OCI-LY7 (cell line): ENCODE data around the gene CCDC88B.

Experiments used
- EZH2phosphoT487 ChIP-seq: fragments of 200-600 bp; sonication (generic); IDR thresholded peaks from 2 replicates; pipeline ENCODE4 v1.6.1; 2018; ENCODE audit warnings: low read depth, borderline replicate concordance, mild to moderate bottlenecking, mixed run types, antibody characterized with exemption, low read length, moderate library complexity, mixed read lengths
- TF ChIP-seq, protein P1 (sequence below): fragments of 200-600 bp; sonication (generic); conservative IDR thresholded peaks from 2 replicates; pipeline ENCODE4 v1.5.1; 2014; ENCODE audit warnings: mild to moderate bottlenecking, antibody characterized with exemption, low read length, moderate library complexity, mixed read lengths

DNA sequence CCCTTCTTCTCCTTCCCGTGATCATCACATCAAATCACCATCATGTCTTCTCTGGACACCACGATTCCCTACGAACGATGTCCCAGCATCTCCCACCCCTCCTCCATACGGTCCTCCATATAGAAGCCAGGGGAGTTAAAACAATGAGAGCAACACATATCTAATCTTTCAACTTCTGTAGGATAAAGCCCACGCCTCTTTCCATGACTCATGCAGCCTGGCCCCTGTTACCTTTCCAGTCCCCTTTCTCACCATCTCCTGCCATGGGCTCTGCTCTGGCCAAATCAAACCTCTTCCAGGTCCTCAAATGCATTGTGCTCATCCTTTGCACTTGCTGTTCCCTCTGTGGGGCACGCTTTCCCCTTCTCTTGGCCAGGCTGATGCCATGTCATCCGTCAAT is 42.6 kb downstream of the CCDC88B start:
- TF ChIP-seq, protein P1, sequence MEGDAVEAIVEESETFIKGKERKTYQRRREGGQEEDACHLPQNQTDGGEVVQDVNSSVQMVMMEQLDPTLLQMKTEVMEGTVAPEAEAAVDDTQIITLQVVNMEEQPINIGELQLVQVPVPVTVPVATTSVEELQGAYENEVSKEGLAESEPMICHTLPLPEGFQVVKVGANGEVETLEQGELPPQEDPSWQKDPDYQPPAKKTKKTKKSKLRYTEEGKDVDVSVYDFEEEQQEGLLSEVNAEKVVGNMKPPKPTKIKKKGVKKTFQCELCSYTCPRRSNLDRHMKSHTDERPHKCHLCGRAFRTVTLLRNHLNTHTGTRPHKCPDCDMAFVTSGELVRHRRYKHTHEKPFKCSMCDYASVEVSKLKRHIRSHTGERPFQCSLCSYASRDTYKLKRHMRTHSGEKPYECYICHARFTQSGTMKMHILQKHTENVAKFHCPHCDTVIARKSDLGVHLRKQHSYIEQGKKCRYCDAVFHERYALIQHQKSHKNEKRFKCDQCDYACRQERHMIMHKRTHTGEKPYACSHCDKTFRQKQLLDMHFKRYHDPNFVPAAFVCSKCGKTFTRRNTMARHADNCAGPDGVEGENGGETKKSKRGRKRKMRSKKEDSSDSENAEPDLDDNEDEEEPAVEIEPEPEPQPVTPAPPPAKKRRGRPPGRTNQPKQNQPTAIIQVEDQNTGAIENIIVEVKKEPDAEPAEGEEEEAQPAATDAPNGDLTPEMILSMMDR = no peak
- TF ChIP-seq EZH2phosphoT487 = no peak
